ENCODE measurements around the gene TMPRSS11D.

Gene TMPRSS11D

DNA sequence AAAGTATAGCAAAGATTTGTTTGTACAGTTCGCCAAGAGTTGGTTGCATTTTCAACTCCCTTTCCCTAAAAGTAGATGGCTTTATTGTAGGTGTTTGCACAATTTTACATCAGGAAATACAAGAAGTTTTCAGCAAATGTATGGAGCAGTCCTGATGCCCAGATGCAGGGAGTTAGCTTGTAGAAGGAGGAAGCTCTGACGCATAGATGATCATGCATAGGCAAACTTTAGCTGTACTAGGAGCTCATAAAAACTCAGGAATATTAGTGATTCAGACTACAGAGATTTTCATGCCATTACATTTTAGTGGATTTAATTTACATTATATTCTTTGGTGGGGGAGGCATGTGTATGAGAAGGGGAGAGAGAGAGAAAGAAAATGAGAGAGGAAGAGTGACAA is 62.9 kb downstream of the TMPRSS11D start:
- TF ChIP-seq, protein P1, sequence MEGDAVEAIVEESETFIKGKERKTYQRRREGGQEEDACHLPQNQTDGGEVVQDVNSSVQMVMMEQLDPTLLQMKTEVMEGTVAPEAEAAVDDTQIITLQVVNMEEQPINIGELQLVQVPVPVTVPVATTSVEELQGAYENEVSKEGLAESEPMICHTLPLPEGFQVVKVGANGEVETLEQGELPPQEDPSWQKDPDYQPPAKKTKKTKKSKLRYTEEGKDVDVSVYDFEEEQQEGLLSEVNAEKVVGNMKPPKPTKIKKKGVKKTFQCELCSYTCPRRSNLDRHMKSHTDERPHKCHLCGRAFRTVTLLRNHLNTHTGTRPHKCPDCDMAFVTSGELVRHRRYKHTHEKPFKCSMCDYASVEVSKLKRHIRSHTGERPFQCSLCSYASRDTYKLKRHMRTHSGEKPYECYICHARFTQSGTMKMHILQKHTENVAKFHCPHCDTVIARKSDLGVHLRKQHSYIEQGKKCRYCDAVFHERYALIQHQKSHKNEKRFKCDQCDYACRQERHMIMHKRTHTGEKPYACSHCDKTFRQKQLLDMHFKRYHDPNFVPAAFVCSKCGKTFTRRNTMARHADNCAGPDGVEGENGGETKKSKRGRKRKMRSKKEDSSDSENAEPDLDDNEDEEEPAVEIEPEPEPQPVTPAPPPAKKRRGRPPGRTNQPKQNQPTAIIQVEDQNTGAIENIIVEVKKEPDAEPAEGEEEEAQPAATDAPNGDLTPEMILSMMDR (IDR thresholded peaks at IDR 0.05; ENCODE audit: insufficient read depth, low read length, missing control alignments) = no peak
- ChIA-PET POLR2A (no interaction called here), CTCF (no interaction called here)
- no peak for DNase-seq (ENCODE audit: low read depth, low spot score)
- no peak overlapping the region for H3K4me3 ChIP-seq (ENCODE audit: low read depth, low read length)

DNA sequence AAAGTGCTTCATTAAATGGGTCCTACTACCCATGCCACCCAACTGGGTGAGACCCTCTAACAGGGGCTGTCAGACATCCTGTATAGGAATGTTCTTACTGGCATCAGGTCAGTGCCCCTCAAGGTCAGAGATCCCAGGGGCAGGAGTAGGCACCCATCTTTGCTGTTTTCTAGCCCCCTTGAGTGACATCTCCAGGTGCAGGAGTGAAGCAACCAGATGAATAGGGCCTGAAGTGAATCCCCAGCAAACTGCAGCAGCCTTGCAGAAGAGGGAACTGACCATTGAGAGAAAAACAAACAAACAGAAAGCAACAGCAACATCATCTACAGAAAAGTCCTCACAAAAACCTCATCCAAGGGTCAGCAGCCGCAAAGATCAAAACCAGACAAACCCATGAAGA is 73.8 kb downstream of the TMPRSS11D start:
- TF ChIP-seq, protein P1 (IDR thresholded peaks at IDR 0.05; ENCODE audit: insufficient read depth, low read length, missing control alignments) = no peak
- no peak overlapping the region for H3K4me3 ChIP-seq (ENCODE audit: low read depth, low read length)
- no peak for DNase-seq (ENCODE audit: low read depth, low spot score)
- POLR2A ChIA-PET = no interaction called here
- CTCF ChIA-PET = no interaction called here

DNA sequence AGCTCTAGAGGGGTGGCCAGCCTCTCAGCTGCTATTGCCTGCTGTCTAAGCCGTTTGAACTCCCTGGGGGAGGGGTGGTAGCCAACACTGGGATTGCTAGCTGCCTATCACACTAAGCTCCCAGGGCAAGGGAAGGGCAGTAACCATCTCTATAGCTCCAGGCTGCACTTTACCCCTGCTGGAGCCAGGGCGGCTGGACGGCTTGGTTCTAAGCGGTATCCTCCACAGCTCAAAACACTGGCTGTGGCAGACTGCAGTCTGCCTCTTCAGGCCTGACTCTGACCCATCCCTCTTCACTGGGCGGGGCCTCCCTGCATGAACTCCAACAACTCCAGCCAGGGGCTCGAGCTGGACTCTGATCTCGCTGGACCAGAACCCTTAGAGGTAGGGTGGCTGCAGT is 74.3 kb downstream of the TMPRSS11D start:
- DNase-seq (ENCODE audit: low read depth, low spot score) = no peak
- CTCF ChIA-PET = no interaction called here
- H3K4me3 ChIP-seq (ENCODE audit: low read depth, low read length) = no peak overlapping the region
- TF ChIP-seq, protein P1 (IDR thresholded peaks at IDR 0.05; ENCODE audit: insufficient read depth, low read length, missing control alignments) = no peak
- POLR2A ChIA-PET = no interaction called here

DNA sequence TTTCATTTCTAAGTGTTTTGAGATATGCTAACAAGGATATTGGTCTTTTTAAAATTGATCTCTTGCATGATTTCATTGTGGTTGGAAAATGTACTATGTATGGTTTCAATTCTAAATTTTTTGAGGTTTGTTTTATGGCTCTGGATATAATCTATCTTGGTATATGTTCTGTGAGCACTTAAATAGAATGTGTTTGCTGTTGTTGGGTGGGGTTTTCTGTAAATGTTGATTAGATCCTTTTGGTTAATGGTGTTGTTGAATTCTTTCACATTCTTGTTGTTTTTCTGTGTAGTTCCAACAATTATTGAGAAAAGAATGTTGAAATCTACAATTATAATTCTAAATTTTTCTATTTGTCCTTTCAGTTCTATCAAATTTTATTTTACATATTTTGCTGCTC is 87.0 kb downstream of the TMPRSS11D start:
- ChIA-PET CTCF (no interaction called here), POLR2A (no interaction called here)
- TF ChIP-seq, protein P1 (IDR thresholded peaks at IDR 0.05; ENCODE audit: insufficient read depth, low read length, missing control alignments) = no peak
- no peak for DNase-seq (ENCODE audit: low read depth, low spot score)
- no peak overlapping the region for H3K4me3 ChIP-seq (ENCODE audit: low read depth, low read length)

DNA sequence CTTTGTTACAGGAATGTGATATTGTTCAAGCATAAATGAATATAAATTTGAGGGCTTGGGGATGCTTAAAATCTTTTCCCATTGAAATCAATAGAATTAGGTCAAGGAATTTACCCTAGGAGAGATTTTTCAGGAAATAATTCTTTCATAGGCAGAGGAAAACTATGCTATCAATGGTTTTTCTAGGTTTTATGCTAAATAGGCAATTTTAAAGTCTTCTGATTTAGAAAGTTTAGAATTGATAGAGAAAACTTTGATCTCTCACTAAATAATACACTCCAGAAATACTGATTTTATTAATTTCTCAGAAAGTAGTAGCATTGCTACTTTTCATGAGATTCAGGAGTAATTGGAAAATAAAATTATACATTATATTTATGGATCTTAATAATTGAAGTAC is 93.1 kb downstream of the TMPRSS11D start:
- TF ChIP-seq, protein P1 (IDR thresholded peaks at IDR 0.05; ENCODE audit: insufficient read depth, low read length, missing control alignments) = no peak
- POLR2A ChIA-PET = no interaction called here
- DNase-seq (ENCODE audit: low read depth, low spot score) = no peak
- CTCF ChIA-PET = no interaction called here
- no peak overlapping the region for H3K4me3 ChIP-seq (ENCODE audit: low read depth, low read length)

DNA sequence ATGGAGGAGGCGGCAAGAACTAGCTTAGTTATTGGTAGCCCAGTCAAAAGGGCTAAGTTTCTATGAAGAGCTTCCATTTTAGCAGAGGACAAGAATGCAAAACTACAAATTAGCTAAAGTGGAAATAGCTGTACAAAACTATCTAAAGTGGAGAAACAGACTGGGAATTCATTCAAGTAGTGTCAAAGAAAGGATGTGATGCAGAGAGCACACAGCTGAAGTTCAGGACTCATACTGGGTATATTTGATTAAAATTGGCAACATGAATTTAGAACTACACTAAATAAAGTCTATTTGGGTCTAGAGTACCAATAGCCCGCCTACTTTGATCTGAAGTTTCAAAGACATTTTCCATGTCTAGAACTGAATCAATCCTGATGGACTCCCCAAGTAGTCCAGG is 96.5 kb downstream of the TMPRSS11D start:
- CTCF ChIA-PET = interaction anchor here (1.1 kb wide), 1 partner anchor 41 kb away, joined by 5 read pairs; no protein-coding TSS in a partner anchor
- POLR2A ChIA-PET = no interaction called here
- H3K4me3 ChIP-seq (ENCODE audit: low read depth, low read length) = no peak overlapping the region
- no peak for DNase-seq (ENCODE audit: low read depth, low spot score)
- TF ChIP-seq, protein P1 (IDR thresholded peaks at IDR 0.05; ENCODE audit: insufficient read depth, low read length, missing control alignments) = no peak
